Neural crest cell (in vitro differentiated cells): ENCODE measurements around the gene OR4F6. TPM values are rescaled to one million over a fixed set of nuclear protein-coding genes. Genes with fewer than 3 reads are reported as not detected.
"Not testable (repeated sequence)": the region's sequence is repeated elsewhere in the genome, so short reads cannot be mapped to it uniquely, and the experiment has no call there.

Source experiments
- DNase-seq: peaks from one replicate; pipeline ENCODE4 v3.0.0; 2021; ENCODE audit warnings: low read depth, mixed read lengths, low spot score
- H3K27ac Mint-ChIP-seq: one replicate; pipeline ENCODE4 v1.8.0; 2021; ENCODE audit warnings: mild to moderate bottlenecking, mixed read lengths; ENCODE audit not compliant: unreplicated experiment
- H3K27me3 Mint-ChIP-seq: 2 replicates; pipeline ENCODE4 v1.8.0; 2021; ENCODE audit warnings: low read depth, mild to moderate bottlenecking, mixed read lengths
- H3K36me3 Mint-ChIP-seq: 2 replicates; pipeline ENCODE4 v1.8.0; 2021; ENCODE audit warnings: low read depth, mild to moderate bottlenecking, mixed read lengths
- H3K4me1 Mint-ChIP-seq: 2 replicates; pipeline ENCODE4 v1.8.0; 2021; ENCODE audit warnings: mixed read lengths
- H3K4me3 Mint-ChIP-seq: one replicate; pipeline ENCODE4 v1.8.0; 2021; ENCODE audit warnings: mild to moderate bottlenecking, mixed read lengths
- H3K9me3 Mint-ChIP-seq: 2 replicates; pipeline ENCODE4 v1.8.0; 2021; ENCODE audit warnings: mixed read lengths
- CTCF ChIP-seq: fragments of 200-600 bp; sonication (generic); conservative IDR thresholded peaks from 2 replicates; pipeline ENCODE4 v1.5.0; 2021; ENCODE audit warnings: antibody characterized with exemption, mild to moderate bottlenecking
- long read RNA-seq: library from polyadenylated mRNA; unstranded; transcript quantifications from one replicate; pipeline ENCODE4 v2.0.0, GENCODE V29; 2020
- total RNA-seq: library from RNA; stranded (reverse); gene quantifications from 2 replicates; pipeline ENCODE4 v1.2.1, GENCODE V29; 2021

The OR4F6 gene
- not detected in 2 replicates for total RNA-seq
- long read RNA-seq, result 0 reads

- H3K4me3 Mint-ChIP-seq, result no peak within 1 kb of the TSS
- peaks cover 3% of the 10 kb centered on the region for H3K4me1 Mint-ChIP-seq
- no peak for DNase-seq
- peaks cover 56% of the 10 kb centered on the region for H3K27me3 Mint-ChIP-seq
- H3K36me3 Mint-ChIP-seq, result no peaks in the 10 kb centered on the region
- H3K27ac Mint-ChIP-seq, result no peak within 1 kb of the TSS
- no peak for TF ChIP-seq CTCF
- peaks cover 3% of the 10 kb centered on the region for H3K9me3 Mint-ChIP-seq
Measured at GRCh38 chr15:101803209-101803608, at the start of gene OR4F6. Gene OR4F6, plus strand, starts transcription at chr15:101803509. Its CDS starts 2,211 bp downstream, at chr15:101805720.

- not testable (repeated sequence) for H3K36me3 Mint-ChIP-seq, DNase-seq, H3K27ac Mint-ChIP-seq, H3K4me3 Mint-ChIP-seq, H3K27me3 Mint-ChIP-seq, H3K9me3 Mint-ChIP-seq, H3K4me1 Mint-ChIP-seq
Measured at GRCh38 chr15:101764669-101765339, 38.5 kb upstream of the OR4F6 start.

GRCh38 chr15:101765340-101765671 lies 38.0 kb upstream of the OR4F6 start:
- H3K27ac Mint-ChIP-seq, H3K9me3 Mint-ChIP-seq, H3K4me3 Mint-ChIP-seq, DNase-seq, H3K36me3 Mint-ChIP-seq, H3K4me1 Mint-ChIP-seq, H3K27me3 Mint-ChIP-seq: not testable (repeated sequence)

- H3K4me3 Mint-ChIP-seq, result peak overlapping the region; percentile 59
Measured at GRCh38 chr15:101765772-101766456, 37.4 kb upstream of the OR4F6 start.

GRCh38 chr15:101767083-101767640 lies 36.1 kb upstream of the OR4F6 start:
- peak; percentile 17 for TF ChIP-seq CTCF
- not testable (repeated sequence) for H3K36me3 Mint-ChIP-seq, DNase-seq, H3K27ac Mint-ChIP-seq, H3K4me1 Mint-ChIP-seq, H3K27me3 Mint-ChIP-seq, H3K9me3 Mint-ChIP-seq
- peak overlapping the region; percentile 6 for H3K4me3 Mint-ChIP-seq

More at GRCh38 chr15:101765772-101766456, 37.4 kb upstream of the OR4F6 start:
- DNase-seq, result no peak
- no peak for TF ChIP-seq CTCF
- Mint-ChIP-seq H3K27ac (peak overlapping the region; percentile 45), H3K27me3 (no peaks in the 10 kb centered on the region), H3K9me3 (no peaks in the 10 kb centered on the region), H3K36me3 (no peaks in the 10 kb centered on the region), H3K4me1 (no peaks in the 10 kb centered on the region)

GRCh38 chr15:101772921-101773320 lies 30.4 kb upstream of the OR4F6 start:
- Mint-ChIP-seq H3K4me3 (no peak overlapping the region), H3K36me3 (no peaks in the 10 kb centered on the region), H3K27me3 (peaks cover 9% of the 10 kb centered on the region), H3K4me1 (no peaks in the 10 kb centered on the region), H3K27ac (no peak overlapping the region), H3K9me3 (no peaks in the 10 kb centered on the region)
- TF ChIP-seq CTCF, result no peak
- DNase-seq, result no peak
